Purkinje cell (primary cell): ENCODE results near the gene IER5L. TPM values are rescaled to one million over a fixed set of nuclear protein-coding genes. Genes with fewer than 3 reads are reported as not detected.

Experiments used
- polyA plus RNA-seq: library from polyadenylated mRNA; unstranded; fragments of >200 nt; fragmentation: Nextera tagmentation; gene quantifications from 2 replicates; pipeline ENCODE4 v1.2.1, GENCODE V29; 2014

Gene IER5L
- polyA plus RNA-seq, result 0.17 and 0.89 TPM in 2 replicates

GRCh38 chr9:129177791-129178567 lies at the start of gene IER5L:
Gene IER5L, minus strand, starts transcription at chr9:129178261. Its CDS starts 209 bp downstream, at chr9:129178052.

Other genes starting within 250 kb of the IER5L start
- gene DOLK, start 230.7 kb downstream of the IER5L start, polyA plus RNA-seq, result 16.7 and 20.3 TPM in 2 replicates
- 8.6 and 11.3 TPM in 2 replicates for gene NUP188, start 230.6 kb downstream of the IER5L start, polyA plus RNA-seq
- gene SH3GLB2, start 149.9 kb downstream of the IER5L start, polyA plus RNA-seq, result 1.6 and 3.5 TPM in 2 replicates
- gene MIGA2, start 141.6 kb downstream of the IER5L start, polyA plus RNA-seq, result 3.1 TPM in 2 replicates
- 12.8 and 19.5 TPM in 2 replicates for gene DOLPP1, start 97.2 kb downstream of the IER5L start, polyA plus RNA-seq
- gene CRAT, start 67.5 kb downstream of the IER5L start, polyA plus RNA-seq, result 2.7 and 3.8 TPM in 2 replicates
- gene PTPA, start 66.8 kb downstream of the IER5L start, polyA plus RNA-seq, result 13.9 and 22.8 TPM in 2 replicates